ENCODE data around the gene TMEM151A. TPM values are rescaled to one million over a fixed set of nuclear protein-coding genes. Genes with fewer than 3 reads are reported as not detected.

Gene TMEM151A
- total RNA-seq, 1 donor from 2014 or later = not detected

DNA sequence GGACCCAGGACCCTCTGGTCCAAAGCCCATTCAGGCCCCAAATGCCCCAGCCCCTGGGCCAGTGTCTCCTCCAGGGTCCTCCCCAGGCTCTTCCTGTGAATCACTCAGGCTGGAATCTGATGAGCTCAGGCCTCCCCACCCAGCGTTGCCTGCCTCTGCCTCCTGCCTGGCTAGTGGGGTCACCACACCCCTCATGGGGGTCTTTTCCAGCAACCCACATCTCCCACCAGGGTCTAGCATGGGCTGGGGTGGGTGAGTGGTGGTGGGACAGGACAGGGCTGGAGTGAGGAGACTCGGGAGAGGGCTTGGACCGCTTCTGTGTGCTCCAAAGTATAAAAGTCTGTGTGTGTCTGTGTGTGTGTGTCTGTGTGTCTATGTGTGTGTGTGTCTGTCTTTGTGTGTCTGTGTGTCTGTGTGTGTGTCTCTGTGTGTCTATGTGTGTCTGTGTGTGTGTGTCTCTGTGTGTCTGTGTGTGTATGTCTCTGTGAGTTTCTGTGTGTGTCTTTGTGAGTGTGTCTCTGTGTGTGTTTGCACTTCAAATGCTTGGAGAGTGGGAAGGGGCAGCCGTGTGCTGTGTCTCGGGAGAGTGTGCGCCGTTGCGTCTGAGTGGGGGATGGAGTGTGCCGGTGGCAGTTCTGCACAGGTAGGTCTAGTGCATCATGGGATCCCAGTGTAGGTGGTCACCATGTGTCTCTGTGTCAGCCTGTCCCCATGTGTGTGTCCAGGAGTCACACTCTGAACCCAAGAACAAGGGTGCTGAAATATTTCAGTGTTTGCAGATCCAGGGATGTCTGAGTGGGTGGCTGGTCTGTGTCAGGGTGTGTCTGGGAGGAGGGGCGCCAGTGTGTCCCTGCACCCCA is 35.7 kb downstream of the TMEM151A start:
- H3K27ac Mint-ChIP-seq = peak overlapping the region; percentile 58
- intact Hi-C loops (cut with micrococcal nuclease) = loop anchor here (1.0 to 2.0 kb wide), 2 partner anchors 15 to 105 kb away; no protein-coding TSS in a partner anchor
- DNase-seq (ENCODE audit: low spot score) = no peak
- H3K4me3 Mint-ChIP-seq (ENCODE audit: low read depth) = no peak overlapping the region
- no peaks in the 10 kb centered on the region for H3K36me3 Mint-ChIP-seq (ENCODE audit: low read depth)
- no peaks in the 10 kb centered on the region for H3K9me3 Mint-ChIP-seq
- H3K27me3 Mint-ChIP-seq (ENCODE audit: low read depth) = no peaks in the 10 kb centered on the region
- peaks cover 23% of the 10 kb centered on the region for H3K4me1 Mint-ChIP-seq (ENCODE audit: low read depth)

- peak overlapping the region; percentile 73 for H3K27ac Mint-ChIP-seq
- H3K4me1 Mint-ChIP-seq (ENCODE audit: low read depth) = peaks cover 23% of the 10 kb centered on the region
- no peaks in the 10 kb centered on the region for H3K36me3 Mint-ChIP-seq (ENCODE audit: low read depth)
- DNase-seq (ENCODE audit: low spot score) = no peak
- no peak overlapping the region for H3K4me3 Mint-ChIP-seq (ENCODE audit: low read depth)
- H3K9me3 Mint-ChIP-seq = no peaks in the 10 kb centered on the region
- intact Hi-C loops (cut with micrococcal nuclease) = loop anchor here (1.0 to 2.0 kb wide), 2 partner anchors 16 to 105 kb away; no protein-coding TSS in a partner anchor
- no peaks in the 10 kb centered on the region for H3K27me3 Mint-ChIP-seq (ENCODE audit: low read depth)
Measured at GRCh38 chr11:66328031-66328301, 36.3 kb downstream of the TMEM151A start.

GRCh38 chr11:66328302-66329144 is 36.8 kb downstream of the TMEM151A start:
- peak overlapping the region; percentile 73 for H3K27ac Mint-ChIP-seq
- H3K27me3 Mint-ChIP-seq (ENCODE audit: low read depth) = no peaks in the 10 kb centered on the region
- H3K9me3 Mint-ChIP-seq = no peaks in the 10 kb centered on the region
- H3K4me3 Mint-ChIP-seq (ENCODE audit: low read depth) = no peak overlapping the region
- intact Hi-C loops (cut with micrococcal nuclease) = loop anchor here (1.0 to 2.0 kb wide), 2 partner anchors 16 to 106 kb away; no protein-coding TSS in a partner anchor
- H3K36me3 Mint-ChIP-seq (ENCODE audit: low read depth) = no peaks in the 10 kb centered on the region
- peak; percentile 70 for DNase-seq (ENCODE audit: low spot score)
- peaks cover 23% of the 10 kb centered on the region for H3K4me1 Mint-ChIP-seq (ENCODE audit: low read depth)

GRCh38 chr11:66329165-66329673 is 37.5 kb downstream of the TMEM151A start:
- H3K27ac Mint-ChIP-seq = peak overlapping the region; percentile 73
- intact Hi-C loops (cut with micrococcal nuclease) = loop anchor here (2.0 kb wide), 1 partner anchor 106 kb away; no protein-coding TSS in a partner anchor
- no peaks in the 10 kb centered on the region for H3K27me3 Mint-ChIP-seq (ENCODE audit: low read depth)

GRCh38 chr11:66330931-66331330 is 39.2 kb downstream of the TMEM151A start:
- Mint-ChIP-seq H3K27me3 (ENCODE audit: low read depth) (no peaks in the 10 kb centered on the region), H3K4me1 (ENCODE audit: low read depth) (peaks cover 20% of the 10 kb centered on the region), H3K36me3 (ENCODE audit: low read depth) (no peaks in the 10 kb centered on the region), H3K27ac (no peak overlapping the region), H3K9me3 (no peaks in the 10 kb centered on the region), H3K4me3 (ENCODE audit: low read depth) (no peak overlapping the region)
- DNase-seq (ENCODE audit: low spot score) = no peak
- intact Hi-C loops (cut with micrococcal nuclease) = no loop called here

More at GRCh38 chr11:66329165-66329673, 37.5 kb downstream of the TMEM151A start:
- H3K36me3 Mint-ChIP-seq (ENCODE audit: low read depth) = no peaks in the 10 kb centered on the region
- H3K9me3 Mint-ChIP-seq = no peaks in the 10 kb centered on the region
- H3K4me1 Mint-ChIP-seq (ENCODE audit: low read depth) = peaks cover 23% of the 10 kb centered on the region
- DNase-seq (ENCODE audit: low spot score) = no peak
- H3K4me3 Mint-ChIP-seq (ENCODE audit: low read depth) = no peak overlapping the region

GRCh38 chr11:66331542-66332370 is 40.1 kb downstream of the TMEM151A start:
- intact Hi-C loops (cut with micrococcal nuclease) = no loop called here
- no peak for DNase-seq (ENCODE audit: low spot score)
- peaks cover 2% of the 10 kb centered on the region for H3K36me3 Mint-ChIP-seq (ENCODE audit: low read depth)
- H3K9me3 Mint-ChIP-seq = no peaks in the 10 kb centered on the region
- peaks cover 1% of the 10 kb centered on the region for H3K27me3 Mint-ChIP-seq (ENCODE audit: low read depth)
- H3K27ac Mint-ChIP-seq = no peak overlapping the region
- peaks cover 25% of the 10 kb centered on the region for H3K4me1 Mint-ChIP-seq (ENCODE audit: low read depth)
- H3K4me3 Mint-ChIP-seq (ENCODE audit: low read depth) = no peak overlapping the region

GRCh38 chr11:66332371-66333219 is 40.9 kb downstream of the TMEM151A start:
- H3K4me3 Mint-ChIP-seq (ENCODE audit: low read depth) = no peak overlapping the region
- intact Hi-C loops (cut with micrococcal nuclease) = no loop called here
- no peaks in the 10 kb centered on the region for H3K9me3 Mint-ChIP-seq
- H3K27ac Mint-ChIP-seq = no peak overlapping the region
- H3K27me3 Mint-ChIP-seq (ENCODE audit: low read depth) = peaks cover 1% of the 10 kb centered on the region
- peaks cover 27% of the 10 kb centered on the region for H3K4me1 Mint-ChIP-seq (ENCODE audit: low read depth)
- peaks cover 10% of the 10 kb centered on the region for H3K36me3 Mint-ChIP-seq (ENCODE audit: low read depth)
- no peak for DNase-seq (ENCODE audit: low spot score)

DNA sequence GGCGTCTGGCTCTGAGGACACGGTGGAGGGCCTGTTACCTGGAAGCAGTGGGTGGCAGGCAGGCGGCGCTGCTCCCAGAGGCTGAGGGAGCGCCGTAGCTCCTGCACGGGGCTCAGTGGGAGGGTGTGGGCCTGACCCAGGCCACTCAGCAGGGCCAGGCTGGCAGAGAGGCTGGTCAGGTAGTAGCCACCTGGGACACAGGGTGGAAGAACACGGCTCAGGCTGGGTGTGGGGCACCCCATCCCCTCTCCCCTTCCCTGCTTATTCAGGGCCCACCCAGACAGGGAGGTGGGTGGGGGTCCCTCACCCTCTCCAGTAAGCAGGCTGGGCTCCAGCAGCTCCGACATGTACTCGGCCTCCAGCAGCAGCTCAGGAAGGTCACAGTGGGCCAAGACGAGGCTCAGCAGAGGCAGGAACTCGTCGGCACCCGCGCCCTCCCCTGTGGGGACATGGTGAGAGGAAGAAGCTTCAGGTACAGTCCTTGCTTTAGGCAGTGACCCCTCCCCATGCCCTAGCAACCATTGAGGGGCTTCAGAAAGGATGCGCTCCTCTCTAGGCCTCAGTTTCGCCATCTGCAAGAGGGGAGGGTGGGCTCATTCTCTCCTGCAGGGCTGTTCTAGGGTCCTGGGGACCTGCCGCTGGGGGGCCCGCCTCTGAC is 41.7 kb downstream of the TMEM151A start:
- Mint-ChIP-seq H3K4me1 (ENCODE audit: low read depth) (peaks cover 21% of the 10 kb centered on the region), H3K4me3 (ENCODE audit: low read depth) (no peak overlapping the region), H3K9me3 (no peaks in the 10 kb centered on the region), H3K27ac (no peak overlapping the region), H3K36me3 (ENCODE audit: low read depth) (peaks cover 15% of the 10 kb centered on the region), H3K27me3 (ENCODE audit: low read depth) (peaks cover 1% of the 10 kb centered on the region)
- DNase-seq (ENCODE audit: low spot score) = no peak
- intact Hi-C loops (cut with micrococcal nuclease) = no loop called here

DNA sequence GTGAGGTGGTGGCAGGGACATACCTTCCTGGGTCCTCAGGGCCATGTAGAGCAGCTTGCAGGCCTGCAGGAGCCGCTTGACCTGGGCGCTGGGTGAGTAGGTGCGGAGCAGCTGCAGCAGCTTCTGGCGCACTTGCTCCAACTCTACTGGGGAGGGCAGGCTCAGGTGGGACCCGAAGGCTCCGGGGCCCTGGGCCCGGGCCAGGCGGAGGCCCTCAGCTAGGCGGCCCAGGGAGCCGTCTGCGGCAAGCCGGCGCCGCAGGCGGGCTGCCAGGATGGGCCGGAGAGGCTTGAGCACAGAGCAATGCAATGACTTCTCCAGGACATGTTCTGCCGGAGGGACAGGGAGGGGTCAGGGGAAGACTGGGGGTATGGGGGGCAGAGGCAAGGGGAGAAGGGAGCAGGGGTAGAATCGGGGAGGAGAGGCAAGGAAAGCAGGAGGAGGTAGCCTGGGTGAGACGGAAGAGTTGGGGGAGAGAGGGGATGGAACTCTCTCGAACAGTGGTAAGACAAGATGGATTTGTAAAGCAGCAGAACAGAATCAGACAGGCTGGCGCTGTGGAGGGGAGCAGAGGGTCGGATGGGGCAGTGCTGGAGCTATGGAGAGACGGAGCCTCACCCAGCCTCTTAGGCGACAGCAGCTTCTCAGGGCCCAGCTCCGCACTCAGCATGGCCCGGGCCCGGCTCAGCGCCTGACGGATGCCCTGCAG is 42.4 kb downstream of the TMEM151A start:
- Mint-ChIP-seq H3K4me1 (ENCODE audit: low read depth) (peaks cover 16% of the 10 kb centered on the region), H3K27me3 (ENCODE audit: low read depth) (peaks cover 1% of the 10 kb centered on the region), H3K9me3 (no peaks in the 10 kb centered on the region), H3K4me3 (ENCODE audit: low read depth) (no peak overlapping the region), H3K27ac (no peak overlapping the region), H3K36me3 (ENCODE audit: low read depth) (peaks cover 20% of the 10 kb centered on the region)
- DNase-seq (ENCODE audit: low spot score) = no peak
- intact Hi-C loops (cut with micrococcal nuclease) = no loop called here

- intact Hi-C loops (cut with micrococcal nuclease) = no loop called here
- DNase-seq (ENCODE audit: low spot score) = no peak
- peaks cover 23% of the 10 kb centered on the region for H3K36me3 Mint-ChIP-seq (ENCODE audit: low read depth)
- peaks cover 1% of the 10 kb centered on the region for H3K27me3 Mint-ChIP-seq (ENCODE audit: low read depth)
- H3K4me3 Mint-ChIP-seq (ENCODE audit: low read depth) = peak overlapping the region; percentile 21
- H3K27ac Mint-ChIP-seq = no peak overlapping the region
- peaks cover 16% of the 10 kb centered on the region for H3K4me1 Mint-ChIP-seq (ENCODE audit: low read depth)
- H3K9me3 Mint-ChIP-seq = no peaks in the 10 kb centered on the region
Measured at GRCh38 chr11:66334605-66335442, 43.1 kb downstream of the TMEM151A start.

Measured in activated T-helper 2 cell treated with anti-CD3 and anti-CD28 coated beads, Interferon-gamma antibody, Interleukin-2, Interleukin-4, amounts not matched to agents 10 μg/mL and 5 μg/mL and 100 μg/mL, durations not matched to agents 14 hours and 24 hours and 36 hours (primary cell).